WI38 (cell line): ENCODE data around the gene HGD.

Experiments
- H3K4me3 ChIP-seq: 2 replicates; pipeline ENCODE4 v1.5.1; 2011; ENCODE audit warnings: low read depth, mild to moderate bottlenecking, control low read depth, low read length
- CTCF ChIP-seq: IDR thresholded peaks from 2 replicates; pipeline ENCODE4 v1.5.1; 2012; ENCODE audit warnings: low read depth, mild to moderate bottlenecking, control low read depth, low read length

Gene HGD

GRCh38 chr3:120684896-120685295 is 2.9 kb upstream of the HGD start:
- no peak for TF ChIP-seq CTCF
- H3K4me3 ChIP-seq = no peak overlapping the region

GRCh38 chr3:120683671-120684301 is 1.7 kb upstream of the HGD start:
- TF ChIP-seq CTCF = no peak
- no peak overlapping the region for H3K4me3 ChIP-seq

GRCh38 chr3:120683213-120683612 is 1.2 kb upstream of the HGD start:
- no peak overlapping the region for H3K4me3 ChIP-seq
- TF ChIP-seq CTCF = no peak

- no peak overlapping the region for H3K4me3 ChIP-seq
Observed at GRCh38 chr3:120681506-120682038, 467 bp downstream of the HGD start.

GRCh38 chr3:120681018-120681417 is 1.0 kb downstream of the HGD start:
- H3K4me3 ChIP-seq = no peak overlapping the region
- TF ChIP-seq CTCF = no peak

More at GRCh38 chr3:120681506-120682038, 467 bp downstream of the HGD start:
- TF ChIP-seq CTCF = no peak

GRCh38 chr3:120680193-120680894 is 1.7 kb downstream of the HGD start:
- H3K4me3 ChIP-seq = no peak overlapping the region
- TF ChIP-seq CTCF = no peak

GRCh38 chr3:120678984-120679383 is 3.1 kb downstream of the HGD start:
- no peak for TF ChIP-seq CTCF

More at GRCh38 chr3:120678984-120679383, 3.1 kb downstream of the HGD start:
- H3K4me3 ChIP-seq = 0 out of 2 replicates have a peak overlapping the region, but pooled peaks have one; percentile 2
